GM23338 (cell line): ENCODE measurements around the gene NPEPL1. TPM values are rescaled to one million over a fixed set of nuclear protein-coding genes. Genes with fewer than 3 reads are reported as not detected.

Experiments
- ATAC-seq: fragments of 200-7000 bp; cut with Tn5 transposase; 3 replicates; pipeline ENCODE4 v1.9.1; 2020
- DNase-seq: peaks from one replicate; pipeline ENCODE4 v3.0.0-alpha.2; 2015; ENCODE audit warnings: low spot score
- H2AFZ ChIP-seq: fragments of 200-600 bp; sonication (generic); 2 replicates; pipeline ENCODE4 v1.8.0; 2016; ENCODE audit warnings: antibody characterized with exemption, mild to moderate bottlenecking, moderate library complexity
- H3F3A ChIP-seq: fragments of 200-600 bp; sonication (generic); replicated peaks from 2 replicates; pipeline ENCODE4 v1.8.0; 2017; ENCODE audit warnings: antibody characterized with exemption, mixed run types, low read depth
- H3K27ac ChIP-seq: fragments of 200-600 bp; sonication (generic); 2 replicates; pipeline ENCODE4 v1.6.1; 2016; ENCODE audit warnings: low read depth
- H3K27me3 ChIP-seq: fragments of 200-600 bp; sonication (generic); 2 replicates; pipeline ENCODE4 v1.8.0; 2016; ENCODE audit warnings: mild to moderate bottlenecking, mixed run types, moderate library complexity; ENCODE audit not compliant: insufficient read depth
- H3K36me3 ChIP-seq: fragments of 200-600 bp; sonication (generic); 2 replicates; pipeline ENCODE4 v1.8.0; 2016; ENCODE audit warnings: mild to moderate bottlenecking; ENCODE audit not compliant: insufficient read depth
- H3K4me1 ChIP-seq: fragments of 200-600 bp; sonication (generic); 2 replicates; pipeline ENCODE4 v1.8.0; 2016; ENCODE audit warnings: mild to moderate bottlenecking, moderate library complexity; ENCODE audit not compliant: insufficient read depth
- H3K4me2 ChIP-seq: fragments of 200-600 bp; sonication (generic); 2 replicates; pipeline ENCODE4 v1.7.1; 2017; ENCODE audit warnings: mixed run types
- H3K4me3 ChIP-seq: fragments of 200-600 bp; sonication (generic); 2 replicates; pipeline ENCODE4 v1.6.1; 2016; ENCODE audit warnings: mixed run types
- H3K79me2 ChIP-seq: fragments of 200-600 bp; sonication (generic); replicated peaks from 2 replicates; pipeline ENCODE4 v1.8.0; 2017; ENCODE audit warnings: mild to moderate bottlenecking; ENCODE audit not compliant: insufficient read depth
- H3K9me2 ChIP-seq: fragments of 200-600 bp; sonication (generic); 2 replicates; pipeline ENCODE4 v1.8.0; 2017; ENCODE audit not compliant: insufficient read depth
- H4K20me1 ChIP-seq: fragments of 200-600 bp; sonication (generic); replicated peaks from 2 replicates; pipeline ENCODE4 v1.8.0; 2017; ENCODE audit warnings: mild to moderate bottlenecking; ENCODE audit not compliant: insufficient read depth
- H3K27ac Mint-ChIP-seq: 2 replicates; pipeline ENCODE4 v1.8.0; 2020; ENCODE audit warnings: inconsistent platforms, mild to moderate bottlenecking, moderate library complexity, mixed read lengths
- H3K27me3 Mint-ChIP-seq: 3 replicates; pipeline ENCODE4 v1.8.0; 2022; ENCODE audit warnings: low read depth, mild to moderate bottlenecking, moderate library complexity, mixed read lengths, inconsistent platforms; ENCODE audit not compliant: insufficient read depth, poor library complexity
- H3K36me3 Mint-ChIP-seq: 3 replicates; pipeline ENCODE4 v1.8.0; 2021; ENCODE audit warnings: low read depth, mild to moderate bottlenecking, inconsistent platforms, moderate library complexity, mixed read lengths
- H3K4me1 Mint-ChIP-seq: 3 replicates; pipeline ENCODE4 v1.8.0; 2020; ENCODE audit warnings: mild to moderate bottlenecking, inconsistent platforms, mixed read lengths
- H3K4me3 Mint-ChIP-seq: 3 replicates; pipeline ENCODE4 v1.8.0; 2021; ENCODE audit warnings: moderate library complexity, mild to moderate bottlenecking, inconsistent platforms, mixed read lengths
- H3K9me3 Mint-ChIP-seq: 3 replicates; pipeline ENCODE4 v1.8.0; 2020; ENCODE audit warnings: moderate library complexity, mild to moderate bottlenecking, inconsistent platforms, mixed read lengths
- CREB1 ChIP-seq: fragments of 250-450 bp; sonication (Bioruptor Pico); IDR thresholded peaks from 2 replicates; pipeline ENCODE4 v1.5.0; 2020; ENCODE audit warnings: low read depth, mild to moderate bottlenecking, moderate library complexity
- CTCF ChIP-seq, 2 experiments: fragments of 200-600 bp in 1 of 2; sonication (generic) in 1 of 2; conservative IDR thresholded peaks; 2 replicates each; pipeline versions ENCODE4 v1.5.1 to v1.6.1; 2016 to 2017; ENCODE audit warnings: antibody characterized with exemption in 2 of 2, low read depth in 2 of 2, mild to moderate bottlenecking in 2 of 2, moderate library complexity in 1 of 2
- ETS1 ChIP-seq: IDR thresholded peaks from 2 replicates; pipeline ENCODE4 v1.6.1; 2016; ENCODE audit warnings: antibody characterized with exemption
- EZH2 ChIP-seq: fragments of 200-600 bp; sonication (generic); IDR thresholded peaks from one replicate; pipeline ENCODE4 v1.8.0; 2017; ENCODE audit warnings: antibody characterized with exemption, mild to moderate bottlenecking, low read depth; ENCODE audit not compliant: unreplicated experiment
- EZH2phosphoT487 ChIP-seq: fragments of 200-600 bp; sonication (generic); IDR thresholded peaks from one replicate; pipeline ENCODE4 v1.8.1; 2018; ENCODE audit warnings: antibody characterized with exemption; ENCODE audit not compliant: unreplicated experiment
- JUNB ChIP-seq: IDR thresholded peaks from one replicate; pipeline ENCODE4 v1.6.1; 2016; ENCODE audit warnings: antibody characterized with exemption; ENCODE audit not compliant: unreplicated experiment
- NANOG ChIP-seq: IDR thresholded peaks from 2 replicates; pipeline ENCODE4 v1.6.1; 2016; ENCODE audit warnings: antibody characterized with exemption, borderline replicate concordance
- POLR2AphosphoS5 ChIP-seq: IDR thresholded peaks from 2 replicates; pipeline ENCODE4 v1.6.1; 2016; ENCODE audit warnings: antibody characterized with exemption, low read depth
- REST ChIP-seq: IDR thresholded peaks from one replicate; pipeline ENCODE4 v1.6.1; 2018; ENCODE audit warnings: antibody characterized with exemption; ENCODE audit not compliant: unreplicated experiment
- STAT1 ChIP-seq: IDR thresholded peaks from one replicate; pipeline ENCODE4 v1.6.1; 2016; ENCODE audit warnings: antibody characterized with exemption; ENCODE audit not compliant: unreplicated experiment
- ZNF114 ChIP-seq: fragments of 250-450 bp; sonication (Bioruptor Pico); IDR thresholded peaks from 2 replicates; pipeline ENCODE4 v1.5.0; 2020; ENCODE audit warnings: mild to moderate bottlenecking, moderate library complexity
- ZNF331 ChIP-seq: fragments of 250-450 bp; sonication (Bioruptor Pico); IDR thresholded peaks from 2 replicates; pipeline ENCODE4 v1.5.0; 2020; ENCODE audit warnings: low read depth, mild to moderate bottlenecking, moderate library complexity
- ZNF462 ChIP-seq: fragments of 250-450 bp; sonication (Bioruptor Pico); IDR thresholded peaks from 2 replicates; pipeline ENCODE4 v1.5.0; 2020; ENCODE audit warnings: mild to moderate bottlenecking, moderate library complexity
- polyA plus RNA-seq: library from polyadenylated mRNA; unstranded; fragments of >200 nt; fragmentation: Nextera tagmentation; extraction: Ambion mirVana; gene quantifications from 2 replicates; pipeline ENCODE4 v1.2.1, GENCODE V29; 2016
- total RNA-seq: library from RNA; depleted of rRNA; stranded (reverse); fragments of >200 nt; shearing (Covaris generic); gene quantifications from 2 replicates; pipeline ENCODE4 v1.2.3, GENCODE V29; 2014

NPEPL1 gene
- total and polyA plus RNA-seq, 2 experiments from 2014 or later = 23.5 to 30.0 TPM

GRCh38 chr20:58646257-58646656 is 46.3 kb upstream of the NPEPL1 start:
- peaks cover 12% of the 10 kb centered on the region for H3K4me1 ChIP-seq
- no peak overlapping the region for H3K4me3 ChIP-seq
- H3K79me2 ChIP-seq = peaks cover 2% of the 10 kb centered on the region; the same call in 1 of the 2 replicates
- H3K27ac ChIP-seq = no peak overlapping the region
- H2AFZ ChIP-seq = no peak overlapping the region
- ATAC-seq = no peak
- Mint-ChIP-seq H3K36me3 (peaks cover 3% of the 10 kb centered on the region; the same call in 2 of the 3 replicates), H3K4me3 (no peak overlapping the region), H3K4me1 (peaks cover 13% of the 10 kb centered on the region), H3K27ac (no peak overlapping the region), H3K27me3 (peaks cover 15% of the 10 kb centered on the region), H3K9me3 (no peaks in the 10 kb centered on the region; the same call in 1 of the 3 replicates)
- H3K27me3 ChIP-seq = peaks cover 13% of the 10 kb centered on the region
- no peak overlapping the region for H3K4me2 ChIP-seq
- H3F3A ChIP-seq = no peaks in the 10 kb centered on the region
- DNase-seq = no peak
- H4K20me1 ChIP-seq = no peaks in the 10 kb centered on the region
- H3K9me2 ChIP-seq = no peaks in the 10 kb centered on the region
- TF ChIP-seq JUNB (no peak), STAT1 (no peak), NANOG (no peak), EZH2 (no peak), REST (no peak), EZH2phosphoT487 (no peak), ZNF331 (no peak), CREB1 (CRISPR knock-in tag) (no peak), CTCF (conservative IDR thresholded peaks at IDR 0.05; ENCODE audit: low read depth in 2 of 2) (no peak), ZNF462 (CRISPR knock-in tag) (no peak), ETS1 (no peak), ZNF114 (CRISPR knock-in tag) (no peak), POLR2AphosphoS5 (no peak)
- H3K36me3 ChIP-seq = no peaks in the 10 kb centered on the region
